PFSK-1 (cell line): ENCODE measurements around the gene CRNKL1.

Source experiments
- FOXP2 ChIP-seq: optimal IDR thresholded peaks from 2 replicates; pipeline ENCODE3; 2011; ENCODE audit warnings: borderline replicate concordance, control low read depth, inconsistent platforms; ENCODE audit not compliant: insufficient read depth; ENCODE audit errors: extremely low read length, extremely low read depth
- POLR2AphosphoS5 ChIP-seq: IDR thresholded peaks from 2 replicates; pipeline ENCODE4 v1.6.1; 2012; ENCODE audit warnings: low read depth, mild to moderate bottlenecking, control low read depth, low read length, moderate library complexity
- REST ChIP-seq, 2 experiments: IDR thresholded peaks; 2 replicates each; pipeline versions ENCODE4 v1.6.1 to v1.8.0; 2011 to 2012; ENCODE audit warnings: low read depth in 2 of 2, low read length in 2 of 2, control low read depth in 1 of 2, inconsistent platforms in 1 of 2, mild to moderate bottlenecking in 1 of 2, moderate library complexity in 1 of 2; ENCODE audit not compliant: insufficient read depth in 1 of 2
- SIN3A ChIP-seq: IDR thresholded peaks from 2 replicates; pipeline ENCODE4 v1.6.1; 2012; ENCODE audit warnings: mild to moderate bottlenecking, low read length, moderate library complexity, borderline replicate concordance; ENCODE audit not compliant: insufficient read depth
- TAF1 ChIP-seq: IDR thresholded peaks from 2 replicates; pipeline ENCODE4 v1.6.1; 2012; ENCODE audit warnings: low read length, control low read depth, borderline replicate concordance; ENCODE audit not compliant: insufficient read depth

Gene CRNKL1

GRCh38 chr20:19990850-19991249, 61.4 kb downstream of the CRNKL1 start:
- 0 out of 2 replicates have a peak, but pooled peaks have one; percentile 4 for TF ChIP-seq POLR2AphosphoS5
- no peak for TF ChIP-seq REST (IDR thresholded peaks at IDR 0.05; ENCODE audit: insufficient read depth in 1 of 2, low read depth in 2 of 2, low read length in 2 of 2)

GRCh38 chr20:19987046-19987445, 65.2 kb downstream of the CRNKL1 start:
- TF ChIP-seq REST (IDR thresholded peaks at IDR 0.05; ENCODE audit: insufficient read depth in 1 of 2, low read depth in 2 of 2, low read length in 2 of 2) (no peak), SIN3A (no peak), POLR2AphosphoS5 (no peak), FOXP2 (no peak), TAF1 (no peak)

- TF ChIP-seq TAF1 (no peak), FOXP2 (no peak), POLR2AphosphoS5 (no peak), SIN3A (no peak), REST (IDR thresholded peaks at IDR 0.05; ENCODE audit: insufficient read depth in 1 of 2, low read depth in 2 of 2, low read length in 2 of 2) (no peak)
Measured at GRCh38 chr20:19986419-19986818, 65.8 kb downstream of the CRNKL1 start.
